Brain microvascular endothelial cell (primary cell): Measurements from ENCODE around the gene SDHAF2.

ENCODE experiments used
- DNase-seq: peaks from one replicate; pipeline ENCODE4 v3.0.0-alpha.2; 2020
- H3K27ac ChIP-seq: fragments of 250-450 bp; sonication (Bioruptor Pico); 2 replicates; pipeline ENCODE4 v1.5.1; 2020; ENCODE audit warnings: mild to moderate bottlenecking, moderate library complexity
- H3K27me3 ChIP-seq: fragments of 250-450 bp; sonication (Bioruptor Pico); replicated peaks from 2 replicates; pipeline ENCODE4 v1.5.1; 2020; ENCODE audit warnings: mild to moderate bottlenecking
- H3K36me3 ChIP-seq: fragments of 250-450 bp; sonication (Bioruptor Pico); replicated peaks from 2 replicates; pipeline ENCODE4 v1.5.1; 2020; ENCODE audit warnings: mild to moderate bottlenecking
- H3K4me3 ChIP-seq: 2 replicates; pipeline ENCODE4 v1.5.1; 2011; ENCODE audit warnings: low read depth, mild to moderate bottlenecking, control low read depth, low read length, moderate library complexity
- in situ Hi-C: cut with HindIII; loops from 2 replicates; pipeline ENCODE4 v1.10.0; 2017; ENCODE audit warnings: low sequenced_read_pairs, low pct_ligation_motif_present
- TF ChIP-seq, protein P1 (sequence below): IDR thresholded peaks from 2 replicates; pipeline ENCODE4 v1.5.1; 2011; ENCODE audit warnings: low read depth, mild to moderate bottlenecking, moderate library complexity, low read length, control low read depth, inconsistent platforms; ENCODE audit errors: missing control alignments

SDHAF2 gene

GRCh38 chr11:61437496-61437895 lies 7.6 kb downstream of the SDHAF2 start:
- Histone ChIP-seq H3K27me3 (no peaks in the 10 kb centered on the region), H3K27ac (no peak overlapping the region), H3K4me3 (no peak overlapping the region), H3K36me3 (peaks cover 33% of the 10 kb centered on the region)
- TF ChIP-seq, protein P1, sequence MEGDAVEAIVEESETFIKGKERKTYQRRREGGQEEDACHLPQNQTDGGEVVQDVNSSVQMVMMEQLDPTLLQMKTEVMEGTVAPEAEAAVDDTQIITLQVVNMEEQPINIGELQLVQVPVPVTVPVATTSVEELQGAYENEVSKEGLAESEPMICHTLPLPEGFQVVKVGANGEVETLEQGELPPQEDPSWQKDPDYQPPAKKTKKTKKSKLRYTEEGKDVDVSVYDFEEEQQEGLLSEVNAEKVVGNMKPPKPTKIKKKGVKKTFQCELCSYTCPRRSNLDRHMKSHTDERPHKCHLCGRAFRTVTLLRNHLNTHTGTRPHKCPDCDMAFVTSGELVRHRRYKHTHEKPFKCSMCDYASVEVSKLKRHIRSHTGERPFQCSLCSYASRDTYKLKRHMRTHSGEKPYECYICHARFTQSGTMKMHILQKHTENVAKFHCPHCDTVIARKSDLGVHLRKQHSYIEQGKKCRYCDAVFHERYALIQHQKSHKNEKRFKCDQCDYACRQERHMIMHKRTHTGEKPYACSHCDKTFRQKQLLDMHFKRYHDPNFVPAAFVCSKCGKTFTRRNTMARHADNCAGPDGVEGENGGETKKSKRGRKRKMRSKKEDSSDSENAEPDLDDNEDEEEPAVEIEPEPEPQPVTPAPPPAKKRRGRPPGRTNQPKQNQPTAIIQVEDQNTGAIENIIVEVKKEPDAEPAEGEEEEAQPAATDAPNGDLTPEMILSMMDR = no peak
- DNase-seq = no peak
- in situ Hi-C loops = no loop called here

DNA sequence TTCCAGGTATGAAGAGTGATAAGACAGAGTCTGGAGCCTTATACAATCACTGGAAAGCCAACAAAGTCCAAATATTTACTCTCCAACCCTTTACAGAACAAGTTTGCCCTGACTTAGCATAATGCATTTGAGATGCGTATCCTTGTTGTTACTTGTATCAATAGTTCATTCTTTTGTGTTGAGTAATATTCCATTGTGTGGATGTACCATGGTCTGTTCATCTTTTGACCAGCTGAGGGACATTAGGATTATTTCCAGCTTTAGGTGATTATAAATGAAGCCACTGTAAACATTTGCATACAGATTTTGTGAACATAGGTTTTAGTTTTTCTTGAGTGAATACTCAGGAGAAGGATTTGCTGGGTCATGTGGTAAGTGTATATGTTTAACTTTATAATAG lies 9.7 kb downstream of the SDHAF2 start:
- H3K36me3 ChIP-seq = peaks cover 33% of the 10 kb centered on the region
- TF ChIP-seq, protein P1 = no peak
- no peaks in the 10 kb centered on the region for H3K27me3 ChIP-seq
- in situ Hi-C loops = no loop called here
- no peak overlapping the region for H3K4me3 ChIP-seq
- no peak overlapping the region for H3K27ac ChIP-seq
- no peak for DNase-seq

GRCh38 chr11:61442616-61443015 lies 12.7 kb downstream of the SDHAF2 start:
- Histone ChIP-seq H3K4me3 (no peak overlapping the region), H3K36me3 (peaks cover 43% of the 10 kb centered on the region), H3K27ac (no peak overlapping the region), H3K27me3 (no peaks in the 10 kb centered on the region)
- TF ChIP-seq, protein P1 = no peak
- in situ Hi-C loops = no loop called here
- no peak for DNase-seq

GRCh38 chr11:61445516-61445915 lies 15.6 kb downstream of the SDHAF2 start:
- TF ChIP-seq, protein P1 = no peak
- in situ Hi-C loops = no loop called here
- DNase-seq = no peak
- Histone ChIP-seq H3K4me3 (no peak overlapping the region), H3K27me3 (no peaks in the 10 kb centered on the region), H3K27ac (no peak overlapping the region), H3K36me3 (peaks cover 32% of the 10 kb centered on the region)

- Histone ChIP-seq H3K36me3 (peaks cover 30% of the 10 kb centered on the region), H3K27ac (peak overlapping the region; percentile 44), H3K4me3 (no peak overlapping the region), H3K27me3 (no peaks in the 10 kb centered on the region)
- in situ Hi-C loops = no loop called here
- DNase-seq = peak; percentile 97
- TF ChIP-seq, protein P1 = peak; percentile 97
Observed at GRCh38 chr11:61446211-61446651, 16.3 kb downstream of the SDHAF2 start.

DNA sequence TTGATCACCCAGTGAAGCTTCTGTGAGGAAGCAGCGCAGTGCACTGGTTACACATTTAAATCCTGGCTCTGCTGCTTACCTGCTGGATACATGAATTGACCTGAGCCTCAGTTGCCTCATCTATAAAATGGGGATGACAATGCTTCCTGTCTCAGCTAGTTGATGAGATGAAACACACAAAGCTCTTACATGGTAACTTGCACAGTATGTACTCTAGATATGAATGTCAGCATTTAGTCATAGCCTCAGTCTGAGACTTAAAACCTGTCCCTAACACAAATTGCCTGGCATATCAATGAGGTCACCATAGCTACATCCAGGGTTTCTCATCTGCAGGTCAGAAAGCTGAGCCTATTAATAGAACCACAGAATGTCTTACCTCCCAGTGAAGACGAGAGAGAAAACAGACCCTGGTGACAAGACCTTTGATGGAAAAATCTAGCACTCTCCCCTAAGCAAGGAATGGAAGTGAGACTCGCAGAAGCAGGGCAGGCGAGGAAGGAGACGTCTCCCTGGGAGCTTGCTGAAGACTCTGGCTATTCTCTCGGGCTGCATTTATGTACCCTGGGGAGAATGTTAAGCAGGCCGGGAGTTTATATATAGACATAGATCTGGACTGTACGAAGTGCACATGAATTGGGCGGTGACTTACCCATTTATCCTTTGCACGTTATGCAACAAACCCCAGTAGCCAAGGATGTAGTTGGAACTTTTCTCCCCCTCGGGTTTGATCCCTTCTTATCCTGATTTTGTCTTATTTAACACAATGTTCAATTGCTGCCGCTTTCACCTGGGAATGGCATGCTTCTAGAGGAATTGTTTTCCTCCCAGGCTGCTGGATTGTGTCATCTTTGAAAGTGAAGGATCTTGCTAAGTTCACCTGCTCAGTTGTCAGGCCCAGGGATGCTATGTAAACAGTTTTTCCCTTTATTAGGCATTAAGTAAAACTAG lies 18.0 kb downstream of the SDHAF2 start:
- in situ Hi-C loops = no loop called here
- Histone ChIP-seq H3K27ac (no peak overlapping the region), H3K27me3 (no peaks in the 10 kb centered on the region), H3K4me3 (no peak overlapping the region), H3K36me3 (peaks cover 27% of the 10 kb centered on the region)
- TF ChIP-seq, protein P1 = no peak
- DNase-seq = no peak
